Endodermal cell (in vitro differentiated cells): ENCODE measurements around the gene CSPG4. TPM values are rescaled to one million over a fixed set of nuclear protein-coding genes. Genes with fewer than 3 reads are reported as not detected.
"Not testable (repeated sequence)": the region's sequence is repeated elsewhere in the genome, so short reads cannot be mapped to it uniquely, and the experiment has no call there.

ENCODE experiments used
- DNase-seq: peaks from one replicate; pipeline ENCODE4 v3.0.0-alpha.2; 2017
- H3K27ac ChIP-seq: 2 replicates; pipeline ENCODE4 v1.5.1; 2013; ENCODE audit warnings: mild to moderate bottlenecking, low read depth, low read length, moderate library complexity
- H3K27me3 ChIP-seq: 2 replicates; pipeline ENCODE4 v1.6.1; 2013; ENCODE audit warnings: mild to moderate bottlenecking, low read length, moderate library complexity; ENCODE audit not compliant: insufficient read depth, control insufficient read depth, poor library complexity, severe bottlenecking
- H3K36me3 ChIP-seq: 2 replicates; pipeline ENCODE4 v1.7.0; 2013; ENCODE audit warnings: mild to moderate bottlenecking, low read length, moderate library complexity; ENCODE audit not compliant: control insufficient read depth, insufficient read depth
- H3K4me1 ChIP-seq: one replicate; pipeline ENCODE4 v1.7.0; 2013; ENCODE audit warnings: low read length; ENCODE audit not compliant: control insufficient read depth, insufficient read depth
- H3K4me3 ChIP-seq: 2 replicates; pipeline ENCODE4 v1.5.1; 2013; ENCODE audit warnings: mild to moderate bottlenecking, low read length, moderate library complexity
- H3K9ac ChIP-seq: 2 replicates; pipeline ENCODE4 v1.6.1; 2013; ENCODE audit warnings: mild to moderate bottlenecking, low read length, moderate library complexity; ENCODE audit not compliant: poor library complexity, severe bottlenecking; ENCODE audit errors: extremely low read depth
- H3K9me3 ChIP-seq: 2 replicates; pipeline ENCODE4 v1.6.1; 2013; ENCODE audit warnings: mild to moderate bottlenecking, low read length, moderate library complexity; ENCODE audit not compliant: control insufficient read depth
- H3K27ac Mint-ChIP-seq: 2 replicates; pipeline ENCODE4 v1.8.0; 2020; ENCODE audit warnings: mixed read lengths
- H3K27me3 Mint-ChIP-seq: 2 replicates; pipeline ENCODE4 v1.8.0; 2021; ENCODE audit warnings: mild to moderate bottlenecking, mixed read lengths; ENCODE audit not compliant: insufficient read depth
- H3K36me3 Mint-ChIP-seq: 2 replicates; pipeline ENCODE4 v1.8.0; 2020; ENCODE audit warnings: low read depth, mixed read lengths
- H3K4me1 Mint-ChIP-seq: 2 replicates; pipeline ENCODE4 v1.8.0; 2020; ENCODE audit warnings: mixed read lengths
- H3K4me3 Mint-ChIP-seq: 2 replicates; pipeline ENCODE4 v1.8.0; 2020; ENCODE audit warnings: mild to moderate bottlenecking, moderate library complexity, mixed read lengths
- H3K9me3 Mint-ChIP-seq: 2 replicates; pipeline ENCODE4 v1.8.0; 2020; ENCODE audit warnings: mild to moderate bottlenecking, mixed read lengths
- WGBS, 2 experiments: methylation state at CpG; one replicate each; pipeline versions ENCODE4 v1.1.5 to v1.1.7; 2013; ENCODE audit warnings: missing lambda C conversion rate in 2 of 2, mixed read lengths in 1 of 2; ENCODE audit not compliant: insufficient coverage in 1 of 2, insufficient read length in 1 of 2; 5-methylcytosine and 5-hydroxymethylcytosine counted together
- total RNA-seq, 2 donors: library from RNA; stranded (reverse); fragmentation: NEBNext Ultra II Directional in 1 of 2; extraction: Animal tissue kit (Norgen Biotek cat#: 25700) in 1 of 2; gene quantifications; 2 replicates in 1 of 2; 3 replicates in 1 of 2; pipeline ENCODE4 v1.2.1, GENCODE V29; 2021
- TF ChIP-seq, protein P1 (sequence below): fragments of 200-600 bp; sonication (generic); conservative IDR thresholded peaks from 2 replicates; pipeline ENCODE4 v1.5.0; 2021; ENCODE audit warnings: antibody characterized with exemption, mild to moderate bottlenecking

The CSPG4 gene
- total RNA-seq, 2 donors from 2014 or later: 1.8 to 3.3 TPM

DNA sequence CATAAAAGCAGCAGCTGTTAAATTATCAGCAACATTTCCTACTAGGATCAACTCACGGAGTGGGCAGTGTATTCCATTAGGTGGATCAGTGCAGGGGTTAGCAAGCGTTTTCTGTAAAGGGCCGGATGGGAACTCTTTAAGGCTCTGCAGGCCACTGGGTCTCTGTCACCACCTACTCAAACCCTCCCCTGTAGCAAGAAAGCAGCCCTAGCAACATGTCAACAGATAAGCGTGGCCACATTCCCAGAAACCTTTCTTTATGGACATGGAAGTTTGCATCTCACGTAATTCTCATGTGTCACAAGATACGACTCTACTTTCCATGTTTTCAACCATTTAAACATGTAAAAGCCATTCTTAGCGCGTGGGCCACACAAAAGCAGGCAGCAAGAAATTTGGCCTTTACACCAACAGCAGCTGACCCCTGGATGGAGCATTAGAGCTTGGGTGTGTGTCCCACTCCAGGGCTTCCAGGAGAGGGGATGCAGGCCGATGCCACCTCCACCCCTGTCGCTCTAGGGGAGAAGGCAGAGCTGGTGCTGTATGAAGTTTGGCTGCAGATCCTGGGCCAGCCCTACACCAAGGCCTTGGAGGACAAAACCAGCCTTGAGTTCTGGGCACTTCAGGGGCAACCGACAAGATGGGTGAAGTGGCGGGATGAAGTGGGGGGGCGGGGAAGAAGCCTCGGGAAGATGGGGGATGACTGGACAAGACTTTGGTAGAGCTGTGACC lies 48.2 kb upstream of the CSPG4 start:
- Mint-ChIP-seq H3K9me3 (no peaks in the 10 kb centered on the region), H3K27ac (no peak overlapping the region), H3K27me3 (peaks cover 1% of the 10 kb centered on the region), H3K4me3 (no peak overlapping the region), H3K36me3 (no peaks in the 10 kb centered on the region), H3K4me1 (peaks cover 5% of the 10 kb centered on the region)
- Histone ChIP-seq H3K9me3 (no peaks in the 10 kb centered on the region), H3K9ac (no peak overlapping the region), H3K27me3 (no peaks in the 10 kb centered on the region), H3K27ac (no peak overlapping the region), H3K4me3 (no peak overlapping the region), H3K36me3 (no peaks in the 10 kb centered on the region), H3K4me1 (no peaks in the 10 kb centered on the region)
- WGBS, 2 experiments: 94 to 98% methylated on average over 5 to 14 of the region's 14 CpGs
- TF ChIP-seq, protein P1, sequence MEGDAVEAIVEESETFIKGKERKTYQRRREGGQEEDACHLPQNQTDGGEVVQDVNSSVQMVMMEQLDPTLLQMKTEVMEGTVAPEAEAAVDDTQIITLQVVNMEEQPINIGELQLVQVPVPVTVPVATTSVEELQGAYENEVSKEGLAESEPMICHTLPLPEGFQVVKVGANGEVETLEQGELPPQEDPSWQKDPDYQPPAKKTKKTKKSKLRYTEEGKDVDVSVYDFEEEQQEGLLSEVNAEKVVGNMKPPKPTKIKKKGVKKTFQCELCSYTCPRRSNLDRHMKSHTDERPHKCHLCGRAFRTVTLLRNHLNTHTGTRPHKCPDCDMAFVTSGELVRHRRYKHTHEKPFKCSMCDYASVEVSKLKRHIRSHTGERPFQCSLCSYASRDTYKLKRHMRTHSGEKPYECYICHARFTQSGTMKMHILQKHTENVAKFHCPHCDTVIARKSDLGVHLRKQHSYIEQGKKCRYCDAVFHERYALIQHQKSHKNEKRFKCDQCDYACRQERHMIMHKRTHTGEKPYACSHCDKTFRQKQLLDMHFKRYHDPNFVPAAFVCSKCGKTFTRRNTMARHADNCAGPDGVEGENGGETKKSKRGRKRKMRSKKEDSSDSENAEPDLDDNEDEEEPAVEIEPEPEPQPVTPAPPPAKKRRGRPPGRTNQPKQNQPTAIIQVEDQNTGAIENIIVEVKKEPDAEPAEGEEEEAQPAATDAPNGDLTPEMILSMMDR: no peak
- DNase-seq: no peak

DNA sequence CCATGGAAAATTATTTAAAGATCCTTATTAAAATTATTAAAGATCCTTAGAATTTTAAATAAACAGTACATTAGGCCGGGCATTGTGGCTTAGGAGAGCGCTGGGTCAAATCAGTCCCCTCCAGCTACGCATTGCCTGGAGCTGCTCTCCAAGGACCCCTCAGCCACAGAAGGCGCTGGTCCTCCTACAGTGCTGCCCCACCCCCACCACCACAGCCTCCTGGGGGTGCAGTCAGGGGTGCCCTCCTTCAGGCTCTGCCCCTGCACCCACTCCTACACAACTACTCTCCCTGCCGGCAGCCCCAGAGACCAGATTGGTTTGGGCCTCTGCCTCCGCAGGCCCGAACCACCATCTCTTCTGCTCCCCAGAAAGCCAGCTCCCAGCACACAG lies 47.5 kb upstream of the CSPG4 start:
- H3K4me3 Mint-ChIP-seq, H3K4me1 ChIP-seq, H3K36me3 Mint-ChIP-seq, H3K4me1 Mint-ChIP-seq, H3K27ac ChIP-seq, H3K9ac ChIP-seq, H3K4me3 ChIP-seq, H3K36me3 ChIP-seq, H3K27me3 Mint-ChIP-seq, H3K9me3 Mint-ChIP-seq, H3K27me3 ChIP-seq, H3K9me3 ChIP-seq, H3K27ac Mint-ChIP-seq: not testable (repeated sequence)
- WGBS, 2 experiments: 94 to 100% methylated on average over 1 to 4 of the region's 7 CpGs
- DNase-seq: peak; percentile 41

DNA sequence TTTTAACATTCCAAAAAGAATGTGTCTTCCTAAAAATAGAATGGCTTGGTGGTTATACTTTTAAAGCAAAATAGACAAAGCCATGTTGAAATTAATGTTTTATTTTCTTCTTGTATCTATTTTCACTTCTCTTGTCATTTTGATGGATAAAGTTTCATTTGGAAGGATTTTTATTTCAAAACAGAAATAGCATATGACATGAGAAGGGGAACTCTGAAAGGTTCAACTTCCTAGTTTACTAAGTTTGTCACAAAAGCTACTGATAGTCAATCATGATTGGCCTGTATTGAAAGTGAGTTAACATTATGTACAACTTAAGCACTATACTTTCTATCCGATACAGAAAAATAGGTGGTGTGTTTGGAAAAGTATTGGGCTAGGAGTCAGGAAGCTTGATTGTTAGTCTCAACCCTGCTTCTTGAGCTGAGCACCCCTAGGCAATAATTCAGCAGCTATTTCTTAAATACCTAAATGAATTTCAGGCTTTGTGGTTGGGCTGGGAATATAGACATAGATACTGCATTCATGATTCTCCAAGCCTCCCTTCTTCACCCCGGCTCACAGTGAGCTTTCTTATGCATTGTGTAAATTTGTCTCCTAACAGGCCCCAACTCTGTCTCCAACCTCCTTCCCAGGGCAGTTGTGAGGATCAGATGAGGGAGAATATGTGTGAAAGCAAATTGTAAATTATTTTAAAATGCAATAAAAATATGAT lies 46.9 kb upstream of the CSPG4 start:
- Mint-ChIP-seq H3K4me3 (peak overlapping the region; percentile 76), H3K4me1 (peaks cover 5% of the 10 kb centered on the region), H3K27ac (no peak overlapping the region), H3K36me3 (no peaks in the 10 kb centered on the region), H3K27me3 (peaks cover 1% of the 10 kb centered on the region), H3K9me3 (no peaks in the 10 kb centered on the region)
- no peaks in the 10 kb centered on the region for H3K4me1 ChIP-seq
- no peaks in the 10 kb centered on the region for H3K36me3 ChIP-seq
- H3K4me3 ChIP-seq: peak overlapping the region; percentile 75
- no peaks in the 10 kb centered on the region for H3K9me3 ChIP-seq
- DNase-seq: no peak
- no peak overlapping the region for H3K9ac ChIP-seq
- no peaks in the 10 kb centered on the region for H3K27me3 ChIP-seq
- WGBS, 2 experiments: 100% methylated on average over 1 of the region's 2 CpGs; no CpG with 5 or more reads in 1 of the 2 experiments
- H3K27ac ChIP-seq: no peak overlapping the region
- TF ChIP-seq, protein P1: no peak
